HG03039 (cell line): Measurements from ENCODE around the gene DAAM1.
A peak's percentile ranks its signal among the peaks of the same experiment; 100 is the strongest.

ENCODE experiments used
- ATAC-seq: cut with Tn5 transposase; IDR thresholded peaks from one replicate; pipeline ENCODE4 v1.9.1; 2021; ENCODE audit warnings: mild to moderate bottlenecking, moderate library complexity; ENCODE audit not compliant: unreplicated experiment

DAAM1 gene

GRCh38 chr14:59281609-59282377 is 93.3 kb downstream of the DAAM1 start:
- ATAC-seq: no peak

DNA sequence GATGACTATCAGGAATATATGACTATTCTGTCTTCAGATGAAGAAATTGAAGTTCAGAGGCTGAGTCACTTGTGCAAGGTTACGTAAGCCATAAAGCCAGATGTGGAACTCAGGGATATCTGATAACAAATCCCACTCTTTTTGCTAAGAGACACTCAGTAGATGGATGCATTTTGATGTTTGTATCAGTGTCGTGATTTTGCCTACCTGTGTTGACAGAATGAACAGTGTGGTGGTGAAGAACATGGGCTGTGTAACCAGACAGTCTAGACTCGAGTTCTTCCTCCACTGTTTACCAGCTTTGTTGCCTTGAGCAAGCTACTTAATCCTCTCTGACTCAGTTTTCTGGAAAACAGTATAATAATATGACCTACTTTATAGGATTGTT is 93.9 kb downstream of the DAAM1 start:
- ATAC-seq: no peak

DNA sequence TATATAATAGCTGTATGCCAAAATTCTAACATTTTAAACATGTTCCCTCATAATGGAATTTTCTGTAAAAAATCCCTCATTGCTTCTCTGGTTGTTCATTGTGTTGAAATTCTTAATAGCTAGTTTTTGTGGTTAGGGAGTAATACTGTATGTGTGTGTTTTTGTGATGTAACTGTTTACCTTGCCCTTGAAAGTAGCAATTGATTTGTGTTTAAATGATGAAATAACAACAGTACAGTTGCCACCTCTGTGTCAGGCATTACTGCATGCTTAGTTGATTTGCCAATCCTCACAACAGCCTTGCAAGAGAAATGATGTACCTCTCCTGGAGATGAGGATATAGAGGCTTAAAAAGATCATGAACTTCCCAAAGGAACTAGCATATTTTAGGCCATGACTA is 94.9 kb downstream of the DAAM1 start:
- no peak for ATAC-seq

- ATAC-seq: no peak
These were observed 95.6 kb downstream of the DAAM1 start for GRCh38 chr14:59284059-59284458.

DNA sequence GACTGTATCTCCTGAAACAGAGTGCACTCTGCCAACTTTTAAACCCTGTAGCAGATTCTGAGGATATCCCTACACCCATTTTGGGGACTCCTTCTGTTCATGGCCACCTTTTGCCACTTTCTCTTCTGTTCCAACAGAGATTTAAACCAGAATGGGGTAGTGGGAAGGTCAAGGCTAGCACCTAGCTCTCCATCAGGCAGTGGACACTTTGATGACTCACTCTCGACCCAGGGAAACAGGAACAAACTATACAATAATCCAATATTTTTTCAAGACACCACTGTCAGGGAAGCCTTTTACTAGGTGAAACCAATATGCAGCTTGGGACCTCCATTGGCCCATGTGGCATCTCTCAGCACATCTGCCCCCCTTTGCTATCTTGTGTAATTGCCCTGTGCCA is 103.6 kb downstream of the DAAM1 start:
- no peak for ATAC-seq

GRCh38 chr14:59292921-59293534 is 104.6 kb downstream of the DAAM1 start:
- ATAC-seq: no peak

- no peak for ATAC-seq
These were observed 105.6 kb downstream of the DAAM1 start for GRCh38 chr14:59293935-59294661.

GRCh38 chr14:59294662-59294992 is 106.2 kb downstream of the DAAM1 start:
- no peak for ATAC-seq

DNA sequence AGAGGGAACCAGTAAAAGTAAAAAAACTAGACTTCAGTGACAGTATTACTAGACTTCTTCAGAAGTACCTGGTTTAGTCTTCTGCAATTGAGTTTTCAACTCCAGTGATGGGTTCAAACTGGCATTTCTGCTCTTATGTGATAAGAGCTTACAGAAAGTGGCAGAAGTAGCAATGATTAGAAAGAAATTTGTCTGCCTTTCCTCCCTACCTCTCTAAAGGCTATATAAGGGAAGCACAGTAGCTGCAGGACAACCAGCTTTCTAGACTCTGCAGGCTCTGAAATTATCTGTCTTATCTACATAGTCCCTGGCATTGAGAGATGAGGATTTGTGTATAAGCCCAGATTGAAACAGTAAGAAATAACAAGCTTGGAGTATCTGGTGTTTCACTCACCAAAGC is 107.5 kb downstream of the DAAM1 start:
- no peak for ATAC-seq

DNA sequence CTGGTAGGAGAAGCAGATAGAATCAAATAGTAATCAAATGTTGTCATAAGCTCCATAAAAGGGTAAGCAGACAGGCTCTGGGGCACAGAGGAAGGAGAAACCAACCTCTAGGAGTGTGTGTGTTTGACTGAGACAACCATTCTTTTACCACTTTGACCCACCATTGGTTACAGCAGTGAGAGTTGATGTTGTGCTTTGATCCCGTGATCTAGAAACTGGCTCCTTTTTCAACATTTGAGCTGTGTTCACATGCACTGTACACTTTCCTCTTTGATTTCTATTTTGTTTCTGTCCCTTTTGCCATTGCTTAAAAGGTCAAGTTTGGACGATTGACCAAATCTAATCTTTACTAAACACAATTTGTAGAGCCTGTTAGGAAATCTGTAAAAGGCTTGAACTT is 108.0 kb downstream of the DAAM1 start:
- no peak for ATAC-seq

DNA sequence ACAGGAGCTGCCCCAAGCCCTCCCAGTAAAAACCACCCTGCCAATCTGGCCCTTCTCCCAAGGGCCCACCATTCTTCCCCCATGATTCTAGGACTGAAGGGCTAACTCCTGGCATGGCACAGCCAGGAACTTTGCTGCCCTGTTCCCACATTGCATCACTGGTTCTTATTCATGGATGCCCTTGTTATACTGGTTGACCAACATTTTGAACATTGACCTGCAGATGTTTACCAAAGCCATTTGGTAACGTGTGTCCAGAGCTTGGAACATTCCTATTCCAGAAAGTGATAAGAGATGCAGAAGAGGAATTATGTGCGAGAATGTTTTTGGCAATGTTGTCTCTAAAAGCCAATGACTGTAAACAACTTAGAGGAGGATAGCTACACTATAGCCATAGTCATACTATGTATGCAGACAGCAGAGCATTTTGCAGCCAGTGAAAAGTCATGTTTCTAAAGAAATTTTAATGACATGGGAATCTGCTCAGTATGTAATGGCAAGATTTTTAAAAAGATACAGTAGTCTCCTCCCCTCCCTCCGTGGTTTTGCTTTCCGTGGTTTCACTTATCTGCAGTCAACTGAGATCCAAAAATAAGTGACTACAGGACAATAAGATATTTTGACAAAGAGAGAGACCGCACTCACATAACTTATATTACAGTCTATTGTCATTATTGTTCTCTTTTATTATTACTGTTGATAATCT is 108.8 kb downstream of the DAAM1 start:
- no peak for ATAC-seq

DNA sequence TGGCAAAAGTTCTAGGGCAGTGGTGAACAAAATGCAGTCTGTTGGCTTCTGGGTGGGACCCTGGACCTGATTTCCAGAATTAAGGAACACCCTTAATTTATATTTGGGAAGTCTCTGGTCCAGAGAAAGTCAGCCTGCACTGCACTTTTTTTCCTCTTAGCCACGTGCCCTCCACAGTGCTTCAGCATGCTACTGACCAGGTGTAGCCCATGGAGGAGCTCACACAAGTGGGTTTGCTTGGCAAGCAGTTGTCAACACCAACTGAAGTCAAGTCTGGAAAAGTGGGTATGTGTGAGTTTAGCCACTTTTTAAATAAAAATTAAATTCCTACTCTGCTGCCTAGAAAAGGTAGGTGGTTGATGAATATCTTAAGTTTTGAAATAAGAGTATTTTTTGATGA is 111.3 kb downstream of the DAAM1 start:
- ATAC-seq: no peak

DNA sequence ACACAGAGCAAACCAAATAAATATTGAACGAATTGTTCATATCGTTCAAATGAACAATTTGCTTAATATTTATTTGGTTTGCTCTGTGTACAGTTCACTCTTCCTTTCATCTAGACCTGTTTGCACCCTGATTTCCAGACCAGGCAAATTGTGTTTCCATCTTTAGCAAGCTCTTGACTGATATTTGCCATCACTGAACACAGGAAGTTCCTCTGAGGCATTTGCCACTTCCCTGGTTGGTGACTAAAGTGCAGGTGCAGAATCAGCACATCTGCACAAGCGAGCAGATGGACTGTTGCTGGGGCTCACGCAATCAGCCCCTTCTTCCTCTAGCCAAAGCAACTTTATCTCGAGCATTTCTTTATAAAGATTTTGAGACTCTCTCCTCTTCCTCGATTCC is 112.9 kb downstream of the DAAM1 start:
- ATAC-seq: peak; percentile 76

DNA sequence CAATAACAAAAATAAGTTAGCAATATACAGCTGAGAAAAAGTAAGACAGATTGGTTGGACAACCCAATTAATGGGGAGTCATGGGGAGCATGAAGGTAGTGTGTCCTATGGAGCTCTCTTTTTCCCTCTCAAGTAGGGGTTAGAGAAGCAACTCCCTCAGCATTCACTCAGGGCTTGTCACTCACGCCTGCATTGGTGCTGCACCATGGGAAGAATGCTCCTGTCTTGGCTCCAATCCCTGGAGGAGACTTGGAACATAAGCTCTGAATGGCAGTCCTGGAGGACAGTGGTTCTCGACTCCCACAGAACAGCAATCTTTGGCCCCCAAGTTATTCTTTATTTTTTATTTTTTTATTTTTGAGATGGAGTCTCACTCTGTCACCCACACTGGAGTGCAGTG is 113.8 kb downstream of the DAAM1 start:
- no peak for ATAC-seq

DNA sequence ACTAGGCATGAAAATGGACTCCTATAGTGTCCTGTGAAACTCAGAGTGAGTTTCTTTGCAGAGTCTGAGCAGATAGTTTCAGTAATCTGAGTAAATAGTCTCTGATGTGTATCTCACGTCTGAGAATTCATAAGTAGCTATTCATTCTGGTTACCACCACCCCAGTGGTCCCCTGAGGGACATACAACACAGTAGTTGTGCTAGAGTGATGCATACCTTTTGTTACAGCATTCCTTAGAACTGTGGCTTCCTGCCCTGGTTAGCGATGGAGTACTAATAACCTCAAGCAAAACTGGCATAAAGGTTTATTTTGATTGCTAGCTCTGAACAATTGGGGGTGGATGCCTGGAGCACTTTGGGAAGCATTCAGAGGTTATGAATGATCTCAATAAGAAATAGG is 114.7 kb downstream of the DAAM1 start:
- no peak for ATAC-seq

GRCh38 chr14:59305231-59305630 is 116.8 kb downstream of the DAAM1 start:
- ATAC-seq: no peak

DNA sequence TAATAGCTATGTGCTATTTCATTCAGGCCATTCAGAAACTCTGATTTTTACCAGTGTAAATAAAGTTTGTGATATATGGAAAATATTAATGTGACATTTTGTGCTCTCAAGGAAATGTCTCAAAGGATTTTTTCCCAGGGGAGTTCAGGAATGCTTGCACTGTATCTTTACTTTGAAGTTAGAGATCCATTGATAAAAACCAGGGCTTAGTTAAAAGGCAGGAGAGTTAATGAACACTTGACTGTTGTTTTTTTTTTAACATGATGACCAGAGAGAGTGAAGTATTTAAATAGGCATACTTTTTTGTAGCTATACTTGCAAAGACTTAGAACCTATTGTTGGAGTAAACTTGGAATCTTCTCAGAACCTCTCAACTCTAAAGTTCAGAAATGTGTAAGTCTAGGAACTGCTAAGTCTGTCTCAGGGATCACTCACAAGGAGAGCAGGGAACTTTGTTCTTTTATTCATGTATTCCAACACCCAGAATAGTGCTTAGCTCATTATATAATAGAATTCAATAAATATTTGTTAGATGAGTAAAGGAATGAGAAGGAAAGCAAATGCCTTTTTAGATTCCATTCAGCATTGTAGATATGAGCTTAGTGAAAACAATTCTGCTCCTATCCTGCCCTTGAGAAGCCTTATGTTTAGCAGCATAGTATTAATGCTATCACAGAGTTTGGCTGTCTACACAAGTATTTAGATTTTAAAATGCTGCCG is 117.5 kb downstream of the DAAM1 start:
- no peak for ATAC-seq

- ATAC-seq: no peak
These were observed 118.3 kb downstream of the DAAM1 start for GRCh38 chr14:59306775-59307174.

DNA sequence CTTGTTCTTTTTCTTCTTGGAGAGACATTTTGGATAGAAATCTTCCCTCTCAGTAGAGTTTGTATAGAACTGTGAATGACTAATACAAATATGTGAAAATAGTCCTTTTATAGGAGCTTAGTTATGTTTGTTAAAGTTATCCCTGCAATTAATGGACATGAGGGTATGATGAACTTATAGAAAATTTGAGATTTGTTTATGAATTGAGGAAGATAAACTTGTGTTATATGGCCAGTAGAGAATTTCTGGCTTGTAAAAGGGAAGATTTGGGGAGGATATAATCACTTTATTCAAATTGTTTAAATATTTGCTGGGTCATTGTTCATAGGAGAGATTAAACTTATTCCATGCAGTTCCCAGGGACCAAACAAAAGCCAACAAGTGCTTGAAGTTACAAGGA is 119.6 kb downstream of the DAAM1 start:
- ATAC-seq: no peak

DNA sequence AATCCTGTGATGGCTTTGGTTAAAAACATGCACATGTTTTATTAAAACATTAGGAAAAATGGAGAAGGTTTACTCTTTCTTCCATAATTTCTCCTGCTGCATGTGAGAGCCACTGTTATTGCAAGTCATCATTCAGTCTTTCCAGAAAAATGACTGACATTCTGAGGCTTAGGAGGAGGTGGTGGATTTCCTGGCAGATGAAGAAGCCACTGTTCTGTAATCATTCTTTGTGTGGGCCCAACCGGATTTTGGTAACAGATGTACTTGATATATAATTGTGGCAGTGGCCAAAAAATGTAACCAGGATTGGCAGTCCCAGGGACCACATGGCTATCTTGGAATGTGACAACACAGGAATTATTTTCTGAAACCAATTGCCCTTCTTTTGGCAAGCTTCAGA is 120.2 kb downstream of the DAAM1 start:
- no peak for ATAC-seq

DNA sequence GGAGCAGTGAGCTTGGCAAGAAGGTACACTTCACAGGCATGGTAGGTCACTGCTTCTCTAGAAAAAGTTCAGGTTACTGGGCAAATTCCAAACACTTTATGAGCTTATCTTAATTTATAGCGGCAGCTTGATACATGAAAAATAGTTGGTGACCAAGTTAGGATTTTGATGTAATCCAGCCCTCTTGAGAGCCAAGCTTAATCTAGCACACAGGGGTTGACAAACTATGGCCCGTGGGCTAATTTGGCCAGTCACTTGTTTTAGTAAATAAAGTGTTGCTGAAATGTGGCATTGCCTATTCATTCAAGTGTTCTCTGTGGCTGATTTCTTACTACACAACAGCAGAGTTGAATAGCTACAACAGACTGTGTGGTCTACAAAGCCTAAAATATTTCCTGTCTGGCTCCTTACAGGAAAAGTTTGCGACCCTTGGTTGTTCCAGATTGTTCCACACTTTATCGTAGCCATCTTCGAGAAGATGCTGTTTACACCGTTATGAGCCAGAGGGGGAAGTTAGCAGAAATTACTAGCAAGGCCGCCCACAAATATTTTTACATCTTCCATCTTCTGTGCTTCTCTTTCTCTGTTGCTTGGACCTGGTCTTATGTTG is 120.9 kb downstream of the DAAM1 start:
- no peak for ATAC-seq
